GM12878 (cell line): ENCODE measurements around the gene ELN.

Experiments
- CHD1 ChIP-seq: IDR thresholded peaks from 2 replicates; pipeline ENCODE4 v1.6.1; 2012; ENCODE audit warnings: low read depth, low read length, improper control_type of control experiment
- ESRRA ChIP-seq: IDR thresholded peaks from 2 replicates; pipeline ENCODE4 v1.6.1; 2012; ENCODE audit warnings: mild to moderate bottlenecking, low read length, improper control_type of control experiment
- EZH2 ChIP-seq: IDR thresholded peaks from 2 replicates; pipeline ENCODE4 v1.6.1; 2012; ENCODE audit warnings: low read depth, mild to moderate bottlenecking, control low read depth, inconsistent platforms, low read length, borderline replicate concordance; ENCODE audit not compliant: control insufficient read depth
- RELA ChIP-seq: fragments of 450-650 bp; IDR thresholded peaks from 2 replicates; pipeline ENCODE4 v1.8.0; 2014; ENCODE audit warnings: borderline replicate concordance; ENCODE audit not compliant: partially characterized antibody
- SMC3 ChIP-seq: IDR thresholded peaks from 2 replicates; pipeline ENCODE4 v1.6.1; 2011; ENCODE audit warnings: low read length, improper control_type of control experiment, borderline replicate concordance
- TCF7 ChIP-seq: IDR thresholded peaks from 2 replicates; pipeline ENCODE4 v1.6.1; 2014; ENCODE audit warnings: antibody characterized with exemption, borderline replicate concordance
- YY1 ChIP-seq: IDR thresholded peaks from 2 replicates; pipeline ENCODE4 v1.6.1; 2011; ENCODE audit warnings: low read depth, mild to moderate bottlenecking, low read length
- ZZZ3 ChIP-seq: IDR thresholded peaks from 2 replicates; pipeline ENCODE4 v1.6.1; 2011; ENCODE audit warnings: low read depth; ENCODE audit not compliant: control insufficient read depth, insufficient read length
- TF ChIP-seq, protein P1 (sequence below): IDR thresholded peaks from 2 replicates; pipeline ENCODE4 v1.6.1; 2012; ENCODE audit warnings: low read depth, low read length, improper control_type of control experiment

GRCh38 chr7:74040791-74041520 is 13.0 kb downstream of the ELN start:
- TF ChIP-seq YY1 (no peak), EZH2 (no peak), CHD1 (no peak), SMC3 (no peak), ZZZ3 (no peak), RELA (no peak), TCF7 (no peak), ESRRA (no peak)
- TF ChIP-seq, protein P1, sequence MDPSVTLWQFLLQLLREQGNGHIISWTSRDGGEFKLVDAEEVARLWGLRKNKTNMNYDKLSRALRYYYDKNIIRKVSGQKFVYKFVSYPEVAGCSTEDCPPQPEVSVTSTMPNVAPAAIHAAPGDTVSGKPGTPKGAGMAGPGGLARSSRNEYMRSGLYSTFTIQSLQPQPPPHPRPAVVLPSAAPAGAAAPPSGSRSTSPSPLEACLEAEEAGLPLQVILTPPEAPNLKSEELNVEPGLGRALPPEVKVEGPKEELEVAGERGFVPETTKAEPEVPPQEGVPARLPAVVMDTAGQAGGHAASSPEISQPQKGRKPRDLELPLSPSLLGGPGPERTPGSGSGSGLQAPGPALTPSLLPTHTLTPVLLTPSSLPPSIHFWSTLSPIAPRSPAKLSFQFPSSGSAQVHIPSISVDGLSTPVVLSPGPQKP: no peak
